ENCODE results near the gene TTC39B.

The TTC39B gene

DNA sequence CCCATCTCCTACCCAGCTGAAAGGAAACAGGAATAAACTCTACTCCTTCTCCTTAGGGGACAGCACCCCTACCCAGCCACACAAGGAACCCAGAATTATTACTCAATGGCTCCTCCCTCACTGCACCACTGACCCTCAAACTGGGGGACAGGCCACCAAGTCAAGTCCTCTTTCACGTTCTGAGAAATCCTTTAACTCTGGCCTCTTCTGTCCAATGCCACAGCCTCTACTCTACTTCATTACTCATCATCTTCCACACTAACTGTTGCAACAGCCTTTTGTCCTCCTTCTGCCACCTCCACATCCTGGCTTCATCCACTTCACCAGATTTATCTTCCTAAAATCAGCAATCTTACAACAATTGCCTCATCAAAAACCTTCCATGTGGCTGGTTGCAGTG lies 6.8 kb downstream of the TTC39B start:
- DNase-seq: no peak

DNA sequence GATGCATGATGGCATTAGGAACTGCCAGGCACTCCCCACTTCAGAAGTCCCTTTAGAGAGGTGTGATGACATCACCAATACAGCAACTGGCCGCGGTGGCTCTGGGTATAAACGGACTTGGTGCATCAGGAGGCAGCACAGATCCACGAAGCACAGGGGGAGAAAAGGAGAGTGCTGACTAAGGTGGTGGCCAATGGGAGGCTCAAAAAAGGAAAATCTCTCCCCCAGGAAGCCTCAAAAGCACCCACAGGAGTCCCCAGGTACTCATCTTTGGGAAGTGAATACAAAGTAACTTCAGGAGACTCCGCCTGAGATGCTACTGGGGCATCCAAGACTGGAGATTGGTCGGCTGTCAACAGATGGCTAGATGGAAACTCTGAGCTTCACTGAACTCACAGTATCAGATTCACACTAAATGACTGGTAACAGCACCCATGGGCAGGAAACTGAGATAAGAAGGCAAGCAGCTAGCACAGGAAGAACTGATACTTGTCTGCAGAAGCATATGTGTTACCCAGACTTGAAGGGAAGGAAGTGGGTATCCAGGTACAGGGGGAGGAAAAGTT lies 7.6 kb downstream of the TTC39B start:
- DNase-seq: peak; percentile 64

DNA sequence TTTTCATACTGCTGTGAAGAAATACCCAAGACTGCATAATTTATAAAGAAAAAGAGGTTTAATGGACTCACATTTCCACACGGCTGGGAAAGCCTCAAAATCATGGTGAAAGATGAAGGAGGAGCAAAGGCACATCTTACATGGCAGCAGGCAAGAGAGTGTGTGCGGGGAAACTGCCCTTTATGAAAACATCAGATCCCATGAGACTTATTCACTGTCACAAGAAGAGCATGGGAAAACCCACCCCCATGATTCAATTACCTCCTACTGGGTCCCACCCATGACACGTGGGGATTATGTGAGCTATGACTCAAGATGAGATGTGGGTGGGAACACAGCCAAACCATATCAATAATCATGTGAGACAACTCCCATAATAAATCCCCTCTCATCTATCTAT lies 8.7 kb downstream of the TTC39B start:
- DNase-seq: no peak

DNA sequence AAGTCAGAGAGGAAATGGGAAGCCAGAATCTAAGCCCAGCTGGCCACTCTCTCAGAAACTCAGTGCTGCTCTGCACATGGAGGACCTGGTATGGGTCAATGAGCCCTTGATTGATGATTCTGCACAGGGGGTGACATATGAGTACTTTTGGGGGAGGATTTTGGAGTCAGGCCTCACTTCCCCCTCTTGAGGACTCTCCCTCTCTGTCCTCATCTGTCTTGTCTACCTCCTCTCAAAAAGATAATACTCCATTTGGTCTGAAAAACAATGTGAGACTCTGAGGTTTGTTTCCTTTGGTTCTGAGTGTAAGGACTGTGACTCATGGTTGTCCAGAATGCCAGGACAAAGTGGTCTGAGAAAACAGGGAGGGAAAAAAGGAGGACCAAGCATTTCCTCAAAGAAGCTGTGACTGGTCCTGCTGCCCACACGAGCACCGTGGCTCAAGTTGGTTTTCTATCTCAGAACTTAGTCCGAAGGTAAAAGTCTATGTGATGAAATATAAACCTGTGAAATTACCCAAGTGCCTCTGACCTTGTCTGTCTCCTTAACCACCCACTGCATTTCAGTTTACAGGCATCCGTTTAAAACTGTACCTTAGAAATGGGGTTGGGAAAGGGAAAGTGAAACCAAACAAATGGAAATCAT lies 11.1 kb downstream of the TTC39B start:
- peak; percentile 42 for DNase-seq

DNA sequence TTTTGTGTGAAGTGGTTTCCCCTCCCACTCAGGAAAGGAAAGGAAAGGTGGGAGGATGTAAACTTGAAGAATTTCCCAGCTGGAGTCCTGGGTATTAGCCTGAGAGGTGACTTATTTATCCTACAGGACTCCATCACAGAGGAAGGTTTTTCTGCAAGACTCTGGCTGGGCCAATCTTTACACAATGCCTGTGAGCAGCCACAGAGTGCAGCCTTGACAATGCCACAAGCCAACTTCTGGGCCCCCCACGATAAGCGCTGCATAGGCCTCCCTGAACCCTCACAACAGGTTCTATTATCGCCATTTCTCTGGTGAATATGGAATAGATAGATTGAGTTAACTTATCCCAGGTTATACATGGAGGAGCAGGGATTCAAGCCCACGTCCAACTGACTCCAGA lies 12.4 kb downstream of the TTC39B start:
- no peak for DNase-seq

DNA sequence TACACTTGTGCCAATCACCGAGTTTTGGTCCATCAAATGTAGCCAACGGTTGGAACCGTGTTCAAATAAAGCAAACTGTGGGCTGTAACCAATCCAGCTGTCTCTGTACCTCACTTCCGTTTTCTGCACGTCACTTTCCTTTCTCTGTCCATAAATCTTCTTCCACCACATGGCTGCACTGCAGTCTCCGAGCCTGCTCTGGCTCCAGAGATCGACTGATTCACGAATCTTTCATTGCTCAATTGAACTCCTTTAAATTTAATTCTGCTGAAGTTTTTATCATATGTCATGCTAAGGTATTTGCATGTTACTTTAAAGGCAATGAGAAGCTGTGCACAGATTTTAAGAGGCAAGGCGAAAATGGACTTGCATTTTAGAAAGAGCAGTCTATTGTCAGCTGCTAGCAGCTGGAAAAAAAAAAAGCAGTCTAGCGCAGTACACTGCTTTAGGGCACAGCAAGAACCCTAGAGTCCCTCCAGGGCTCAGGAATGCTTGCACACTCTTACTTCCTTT lies 13.2 kb downstream of the TTC39B start:
- no peak for DNase-seq

DNA sequence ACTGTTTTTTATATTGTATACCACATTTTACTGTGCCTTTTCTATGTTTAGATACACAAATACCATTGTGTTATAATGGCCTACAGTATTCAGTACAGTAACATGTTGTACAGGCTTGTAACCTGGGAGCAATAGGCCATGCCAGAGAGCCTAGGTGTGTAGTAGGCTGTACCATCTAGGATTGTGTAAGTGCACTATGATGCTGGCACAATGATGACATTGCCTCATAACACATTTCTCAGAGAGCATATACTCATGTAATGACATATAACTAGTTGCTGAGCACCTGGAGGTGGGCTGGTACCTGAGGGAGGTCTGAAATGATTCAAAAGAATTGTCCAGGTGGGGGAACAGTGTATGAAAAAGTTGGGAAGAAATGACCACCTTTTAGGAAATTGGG lies 13.9 kb downstream of the TTC39B start:
- DNase-seq: no peak

DNA sequence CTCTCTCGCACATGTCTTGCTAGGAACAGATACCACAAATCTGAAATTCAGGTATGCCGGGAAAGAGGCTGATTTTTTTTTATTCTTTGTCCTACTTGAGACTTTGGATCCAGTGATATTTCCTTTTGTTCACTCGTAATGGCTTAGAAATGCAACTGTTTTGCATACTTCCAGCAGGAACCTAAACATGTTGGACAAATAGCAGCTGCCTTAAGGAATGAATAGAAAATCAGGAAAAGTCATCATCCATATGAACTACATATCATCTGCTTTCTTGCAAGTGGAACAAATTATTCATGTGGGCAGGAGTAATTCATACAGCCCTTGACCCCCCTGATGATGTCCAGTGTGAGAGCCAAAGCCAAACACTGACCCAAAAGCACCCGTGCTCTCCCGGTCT lies 17.4 kb downstream of the TTC39B start:
- DNase-seq: no peak

DNA sequence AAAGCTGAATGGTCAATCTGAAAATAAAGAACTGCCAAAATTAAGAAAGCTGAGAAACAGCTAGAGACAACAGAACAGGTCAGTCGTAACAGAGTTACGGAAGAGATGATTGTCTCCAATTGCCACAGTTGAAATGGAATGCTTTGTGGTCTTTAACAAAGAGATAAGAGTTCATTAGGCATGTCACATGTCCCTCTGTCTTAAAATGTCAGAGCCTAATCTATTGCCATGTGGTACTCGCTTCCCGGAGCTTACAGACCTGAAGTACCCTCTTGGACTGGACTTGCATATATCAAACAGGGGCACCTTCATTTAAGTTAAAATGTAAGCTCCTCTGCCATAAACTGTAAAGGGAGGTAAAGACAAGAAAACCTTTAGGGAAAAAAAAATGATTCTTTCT lies 19.7 kb downstream of the TTC39B start:
- DNase-seq: peak; percentile 85

DNA sequence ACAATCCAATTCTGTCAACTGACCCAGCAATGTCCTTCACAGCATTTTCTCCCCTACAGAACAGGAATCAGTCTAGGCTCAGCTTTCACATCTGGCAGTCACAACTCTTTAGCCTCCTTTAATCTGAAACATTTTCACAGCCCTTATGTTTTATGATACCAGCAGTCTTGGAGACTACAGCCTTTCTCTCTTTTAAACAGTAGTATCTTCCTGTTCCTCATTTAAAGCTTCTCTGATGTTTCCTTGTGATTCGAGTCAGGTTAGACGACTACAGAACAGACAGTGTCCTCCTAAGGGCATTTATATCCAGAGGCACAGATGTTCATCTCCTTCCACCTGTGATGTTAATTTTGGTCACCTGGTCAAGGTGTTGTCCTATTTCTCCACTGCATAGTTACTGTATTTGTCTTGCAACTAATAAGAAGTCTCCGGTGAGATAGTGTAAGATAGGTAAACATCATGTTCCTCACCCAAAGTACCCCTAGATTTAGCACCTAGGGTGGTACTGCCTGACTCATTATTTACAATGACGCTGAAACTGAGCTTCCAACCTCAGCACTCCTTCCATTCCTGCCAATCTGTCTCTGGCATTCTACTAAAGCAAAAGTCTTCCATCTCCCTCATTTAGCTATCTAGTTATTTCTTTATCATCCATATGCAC lies 20.7 kb downstream of the TTC39B start:
- DNase-seq: no peak

DNA sequence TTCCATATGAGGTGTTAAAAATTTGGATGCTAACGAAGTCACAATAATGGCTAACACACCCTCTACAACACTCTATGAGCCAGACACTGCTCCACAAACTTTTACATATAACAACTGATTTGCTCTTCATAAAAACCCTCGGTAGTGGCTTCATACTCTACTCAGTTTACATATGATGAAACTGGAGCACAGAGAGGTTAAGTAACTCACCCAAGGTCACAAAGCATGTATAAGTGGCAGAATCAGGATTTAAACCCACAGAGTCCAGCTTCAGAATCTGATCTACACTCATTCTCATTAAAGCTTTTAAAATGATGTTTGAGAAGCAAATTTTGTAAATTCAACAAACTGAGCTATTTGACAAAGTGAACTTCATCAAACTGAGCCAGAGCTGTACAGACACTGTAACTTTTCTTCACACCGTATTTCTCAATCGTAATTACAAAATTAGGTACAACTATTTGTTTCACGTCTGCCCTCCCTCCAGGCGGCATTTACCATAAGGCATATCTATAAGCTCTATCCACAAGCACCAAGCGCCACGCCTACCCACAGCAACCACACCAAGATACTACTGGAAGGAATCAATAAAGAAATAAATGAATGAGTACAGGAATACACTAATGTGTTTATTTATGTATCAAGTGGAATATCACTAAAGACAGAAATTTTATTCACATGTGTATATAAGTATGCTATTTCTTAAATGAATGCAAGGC lies 24.3 kb downstream of the TTC39B start:
- peak; percentile 59 for DNase-seq

DNA sequence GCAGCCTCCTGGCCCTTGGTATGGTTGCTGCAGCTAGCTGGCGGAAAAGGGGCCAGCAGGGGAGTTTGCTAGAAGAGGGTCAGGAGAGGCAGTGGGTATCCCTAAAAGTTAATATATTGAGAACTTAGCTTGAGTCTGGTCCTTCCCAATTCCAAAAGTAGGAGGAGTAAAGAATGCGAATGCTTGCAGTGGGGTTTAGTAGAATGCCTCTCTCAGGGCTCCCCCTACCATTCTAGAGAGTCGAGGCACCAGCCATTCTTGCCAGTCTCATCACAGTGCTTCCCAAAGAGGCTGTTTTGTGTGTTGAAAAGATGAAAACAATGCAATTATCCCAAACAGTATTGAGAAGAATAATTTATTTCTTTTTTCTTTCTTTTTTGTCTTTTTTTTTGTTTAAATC lies 26.4 kb downstream of the TTC39B start:
- DNase-seq: no peak

DNA sequence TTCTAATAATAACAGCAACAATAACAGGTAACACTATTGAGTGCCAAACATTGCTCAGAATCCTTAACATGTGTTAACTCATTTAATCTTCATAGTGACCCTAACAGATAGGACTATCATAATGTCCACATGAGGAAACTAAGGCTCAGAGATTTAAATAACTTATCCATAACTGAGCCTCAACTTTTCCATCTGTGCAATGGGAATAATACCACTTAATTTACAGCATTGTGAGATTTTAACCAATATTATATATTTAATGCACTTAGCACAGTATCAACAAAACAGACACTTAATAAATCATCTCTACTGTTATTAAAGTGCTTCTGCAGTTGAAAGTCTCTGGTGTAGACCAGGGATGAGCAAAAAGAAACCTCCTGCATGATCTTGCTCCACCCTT lies 28.2 kb downstream of the TTC39B start:
- DNase-seq: no peak

DNA sequence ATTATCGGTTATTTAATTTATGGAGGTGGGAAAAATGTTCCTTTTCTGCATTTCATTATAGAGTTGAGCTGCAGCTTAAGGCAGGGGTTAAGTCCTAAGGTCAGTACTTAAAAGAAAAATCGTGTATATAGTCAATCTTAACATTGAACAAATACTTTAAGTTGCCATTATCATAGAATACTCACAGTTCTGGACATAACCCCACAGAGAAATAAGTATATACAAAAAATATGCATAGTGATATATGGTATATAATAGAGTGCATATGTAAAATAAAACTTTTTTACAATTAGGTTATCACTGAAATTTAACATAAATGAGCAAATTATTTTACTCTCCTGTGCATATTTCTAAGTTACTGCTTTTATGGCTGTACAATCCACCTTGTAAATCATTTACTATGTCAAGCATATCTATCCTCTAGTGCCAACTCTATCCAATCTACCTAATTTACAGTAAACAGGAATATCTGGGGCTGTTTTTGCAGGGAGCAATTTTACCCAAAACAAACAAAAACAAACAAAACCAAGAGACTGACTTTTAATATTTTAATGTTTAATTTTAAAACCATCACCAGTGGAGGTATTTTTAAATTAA lies 28.8 kb downstream of the TTC39B start:
- no peak for DNase-seq

DNA sequence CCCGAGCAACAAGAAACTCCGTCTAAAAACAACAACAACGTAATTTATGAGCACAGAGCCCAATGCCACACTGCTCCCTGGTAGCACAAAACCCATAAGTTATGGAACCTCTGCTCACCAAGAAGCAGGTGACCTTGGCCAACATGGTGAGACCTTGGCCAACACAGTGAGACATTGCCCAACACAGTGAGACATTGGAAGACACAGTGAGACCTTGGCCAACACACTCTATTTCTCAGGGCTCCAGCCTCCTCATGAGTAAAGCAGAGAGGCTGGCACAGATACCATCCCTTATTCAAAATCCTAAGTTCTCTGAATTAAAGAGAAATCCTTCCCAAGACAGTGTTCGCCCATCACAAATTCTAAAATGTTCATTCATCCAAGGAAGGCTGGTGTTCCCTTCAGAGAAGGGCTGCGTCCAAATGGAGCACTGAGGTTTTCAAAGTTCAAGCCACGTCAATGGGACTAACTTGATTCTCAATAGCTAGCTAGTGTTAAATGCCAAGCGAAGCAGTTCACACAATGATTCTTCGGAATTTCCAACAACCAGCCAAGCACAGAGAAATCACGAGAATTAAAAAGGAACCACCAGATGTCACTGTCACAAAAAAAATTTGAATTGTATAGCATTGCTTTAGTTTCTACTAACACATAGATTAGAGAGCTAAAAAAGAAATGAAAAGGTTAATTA lies 29.5 kb downstream of the TTC39B start:
- peak; percentile 69 for DNase-seq

DNA sequence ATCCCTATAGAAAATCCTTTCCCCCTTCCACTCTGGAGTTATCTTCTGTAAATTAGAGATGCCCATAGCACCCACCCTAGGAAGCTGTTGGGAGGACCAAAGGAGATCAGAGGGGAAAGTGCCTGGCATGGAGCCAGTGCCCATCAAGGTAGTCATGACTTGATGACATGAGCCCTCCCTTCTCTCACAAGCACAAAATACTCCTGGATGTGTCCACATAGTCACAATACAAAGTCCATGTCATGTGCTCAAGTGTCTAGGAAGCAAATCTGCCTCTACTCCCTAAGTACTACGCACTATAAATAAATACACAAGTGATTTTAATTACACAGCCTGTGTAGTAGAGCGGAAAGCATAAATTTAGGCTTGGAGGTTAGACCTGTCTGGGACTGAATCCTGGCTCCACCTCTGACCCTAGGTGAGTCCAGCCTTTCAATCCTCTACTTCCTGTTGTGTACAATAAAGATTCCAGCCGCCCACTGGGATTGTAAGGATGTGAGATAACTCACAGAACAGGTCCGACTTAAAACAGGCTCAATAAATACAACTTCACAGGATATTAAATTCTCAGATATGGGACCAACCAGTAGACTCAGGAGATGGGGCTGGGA lies 30.6 kb downstream of the TTC39B start:
- no peak for DNase-seq

DNA sequence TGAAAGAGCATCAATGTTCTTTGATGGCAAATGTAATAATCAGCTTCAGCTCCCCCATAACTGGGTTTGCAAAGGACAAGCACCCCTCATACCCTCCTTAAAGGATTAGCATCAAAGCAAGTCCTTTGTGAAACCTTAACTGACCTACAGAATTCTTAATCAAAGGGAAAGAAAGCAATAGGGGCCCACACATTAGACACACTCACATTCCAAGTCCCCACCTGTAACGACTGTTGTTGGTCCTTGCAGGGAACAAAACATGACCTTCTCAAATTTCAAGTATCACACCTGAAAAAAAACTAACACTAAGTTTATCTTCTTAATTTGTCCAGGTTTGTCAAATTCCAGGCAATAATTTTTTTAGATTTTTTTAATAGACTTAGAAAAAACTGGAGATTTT lies 32.6 kb downstream of the TTC39B start:
- no peak for DNase-seq

DNA sequence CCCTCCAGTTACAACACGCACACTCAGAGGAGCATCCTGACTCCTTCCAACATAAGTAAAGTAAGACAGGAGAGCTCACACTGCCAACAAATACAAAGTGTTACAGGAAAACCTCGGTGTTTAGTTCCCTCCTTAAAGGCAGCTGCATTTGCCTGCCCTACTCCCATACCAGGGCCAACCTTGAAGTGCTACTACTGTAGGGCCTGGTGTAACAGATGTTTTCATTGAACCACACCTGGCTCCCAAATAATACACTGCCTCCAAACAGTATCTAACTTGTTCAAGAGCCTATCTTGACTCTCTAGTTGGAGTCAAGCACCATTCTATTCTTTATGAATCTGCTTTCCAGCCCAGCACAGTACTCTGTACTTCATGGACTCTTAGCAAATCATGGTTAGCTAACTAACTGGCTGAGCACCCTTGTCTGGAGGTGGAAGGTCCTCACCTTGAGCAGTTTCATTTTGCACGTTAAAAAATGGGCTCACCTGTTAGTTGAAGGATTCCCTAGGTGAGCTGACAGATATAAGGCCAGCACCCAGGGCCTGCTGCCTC lies 34.6 kb downstream of the TTC39B start:
- no peak for DNase-seq

DNA sequence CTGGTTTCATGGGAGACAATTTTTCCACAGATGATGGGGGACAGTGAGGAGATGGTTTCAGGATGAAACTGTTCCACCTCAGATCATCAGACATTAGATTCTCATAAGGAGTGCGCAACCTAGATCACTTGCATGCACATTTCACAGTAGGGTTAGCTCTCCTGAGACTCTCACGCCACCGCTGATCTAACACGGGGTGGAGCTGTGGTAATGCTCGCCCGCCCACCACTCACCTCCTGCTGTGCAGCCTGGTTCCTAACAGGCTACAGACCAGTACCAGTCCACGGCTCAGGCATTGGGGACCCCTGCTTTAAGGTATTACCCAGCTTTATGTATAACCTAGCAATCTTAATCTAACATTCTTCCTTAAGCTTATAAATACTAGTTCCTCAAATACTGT lies 35.6 kb downstream of the TTC39B start:
- DNase-seq: no peak

DNA sequence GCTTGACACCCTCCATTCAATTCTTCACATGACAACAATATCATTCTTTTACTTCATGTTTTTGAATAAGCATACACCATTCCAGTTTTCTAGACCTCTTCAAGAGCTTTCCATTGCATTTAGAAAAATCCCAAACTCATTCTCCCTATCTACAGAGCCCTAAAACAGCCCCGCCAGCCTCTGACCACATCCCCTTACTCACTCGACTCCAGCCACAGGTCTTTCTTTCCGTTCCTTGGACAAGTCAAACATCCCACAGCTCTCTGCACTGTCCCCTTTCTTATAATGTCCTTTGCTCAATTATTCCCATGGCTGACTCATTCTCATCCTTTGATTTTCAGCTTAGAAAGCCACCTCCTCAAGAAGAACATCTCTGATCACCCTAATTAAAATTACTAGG lies 38.2 kb downstream of the TTC39B start:
- peak; percentile 15 for DNase-seq

DNA sequence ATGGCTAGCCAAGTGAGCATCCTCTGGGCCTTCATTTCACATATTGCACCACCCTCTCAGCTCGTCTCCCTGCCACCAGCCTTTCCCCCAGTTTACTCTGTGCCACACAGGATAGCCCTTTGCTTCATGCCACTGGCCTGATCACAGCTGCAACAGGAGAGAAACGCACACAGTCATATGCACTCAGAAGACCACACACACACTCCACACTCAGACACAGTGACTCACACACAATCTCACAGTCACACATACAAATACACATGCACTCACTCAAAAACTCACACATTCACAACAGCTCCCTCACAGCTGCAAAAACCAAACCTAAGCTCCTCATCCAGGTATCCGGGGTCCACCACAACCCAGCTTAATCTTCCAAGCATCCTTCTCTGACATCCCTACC lies 38.7 kb downstream of the TTC39B start:
- no peak for DNase-seq

DNA sequence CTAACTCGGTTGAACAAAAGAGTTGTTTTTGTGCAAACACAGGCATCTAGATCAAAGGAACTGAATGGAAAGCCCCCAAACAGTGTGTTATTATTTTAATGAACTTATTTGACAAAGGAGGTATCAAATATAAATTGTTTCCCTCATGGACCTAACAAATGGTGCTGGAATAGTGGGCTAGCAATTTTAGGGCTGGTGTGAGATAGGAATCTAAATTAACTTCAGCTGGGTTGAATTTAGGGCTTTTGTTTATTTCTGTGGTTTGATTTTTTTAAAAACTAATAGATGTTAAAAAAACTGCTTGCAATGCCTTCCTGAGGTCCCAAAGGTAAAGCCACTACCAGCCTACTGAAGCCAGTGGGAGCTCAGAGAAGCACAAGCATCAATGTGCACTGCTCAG lies 42.1 kb downstream of the TTC39B start:
- no peak for DNase-seq
